HL-60 (cell line): ENCODE measurements around the gene PAQR5.

ENCODE experiments used
- DNase-seq, 2 experiments: peaks; one replicate each; pipeline ENCODE4 v3.0.0-alpha.2; 2010 to 2020; ENCODE audit warnings: low read depth in 1 of 2, low spot score in 1 of 2
- H3K27ac ChIP-seq: fragments of 250-450 bp; sonication (Bioruptor Pico); replicated peaks from 2 replicates; pipeline ENCODE4 v1.5.1; 2020; ENCODE audit warnings: mild to moderate bottlenecking, moderate library complexity
- H3K27me3 ChIP-seq: fragments of 250-450 bp; sonication (Bioruptor Pico); 2 replicates; pipeline ENCODE4 v1.5.1; 2021; ENCODE audit warnings: mild to moderate bottlenecking, moderate library complexity; ENCODE audit not compliant: insufficient read depth, poor library complexity, severe bottlenecking
- H3K4me3 ChIP-seq: replicated peaks from 2 replicates; pipeline ENCODE4 v1.5.1; 2011; ENCODE audit warnings: mild to moderate bottlenecking, control low read depth, low read length; ENCODE audit not compliant: insufficient read depth
- CTCF ChIP-seq: IDR thresholded peaks from one replicate; pipeline ENCODE4 v1.5.1; 2011; ENCODE audit warnings: low read length, control low read depth, inconsistent platforms; ENCODE audit not compliant: insufficient read depth
- GABPA ChIP-seq: IDR thresholded peaks from 2 replicates; pipeline ENCODE4 v1.6.1; 2012; ENCODE audit warnings: low read depth
- POLR2AphosphoS5 ChIP-seq: IDR thresholded peaks from 2 replicates; pipeline ENCODE4 v1.6.1; 2012; ENCODE audit warnings: low read depth
- REST ChIP-seq: IDR thresholded peaks from 2 replicates; pipeline ENCODE4 v1.6.1; 2012; ENCODE audit warnings: low read depth; ENCODE audit not compliant: insufficient replicate concordance
- SPI1 ChIP-seq: IDR thresholded peaks from 2 replicates; pipeline ENCODE4 v1.6.1; 2012; ENCODE audit warnings: low read depth, mild to moderate bottlenecking, borderline replicate concordance

PAQR5 gene

DNA sequence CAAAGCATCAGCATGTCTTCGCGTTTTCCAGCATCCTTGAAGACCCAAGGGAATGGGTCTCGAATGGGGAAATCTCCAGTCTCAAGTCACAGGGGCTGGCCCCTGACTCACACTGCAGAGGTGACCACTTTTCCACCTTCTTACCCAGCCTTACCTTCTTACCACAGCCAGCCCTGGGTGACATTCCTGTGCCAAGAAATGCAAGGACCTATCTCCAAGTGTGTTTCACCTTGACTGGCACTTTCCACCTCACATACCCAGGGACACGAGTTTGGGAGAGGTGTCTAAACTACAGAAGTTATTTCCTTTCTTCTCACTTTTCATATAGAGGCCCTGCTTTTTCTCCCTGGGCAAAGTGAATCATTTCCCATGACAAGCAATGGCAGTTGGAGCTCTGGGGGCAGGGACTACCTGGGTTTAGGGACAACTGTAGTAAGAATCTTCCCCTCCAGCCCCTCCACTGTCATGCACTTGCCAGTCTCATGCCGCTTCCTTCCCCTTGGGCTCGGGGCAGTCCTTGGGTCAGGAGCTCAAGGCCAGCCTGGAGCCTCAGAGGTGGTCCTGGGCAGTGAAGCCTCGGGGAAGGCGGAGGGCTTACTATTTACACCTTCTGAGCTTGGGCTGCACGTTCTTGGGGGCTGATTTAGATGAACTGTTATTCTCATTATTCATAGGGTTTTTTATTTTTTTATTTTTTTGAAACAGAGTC is 16.8 kb downstream of the PAQR5 start:
- no peak overlapping the region for H3K4me3 ChIP-seq

DNA sequence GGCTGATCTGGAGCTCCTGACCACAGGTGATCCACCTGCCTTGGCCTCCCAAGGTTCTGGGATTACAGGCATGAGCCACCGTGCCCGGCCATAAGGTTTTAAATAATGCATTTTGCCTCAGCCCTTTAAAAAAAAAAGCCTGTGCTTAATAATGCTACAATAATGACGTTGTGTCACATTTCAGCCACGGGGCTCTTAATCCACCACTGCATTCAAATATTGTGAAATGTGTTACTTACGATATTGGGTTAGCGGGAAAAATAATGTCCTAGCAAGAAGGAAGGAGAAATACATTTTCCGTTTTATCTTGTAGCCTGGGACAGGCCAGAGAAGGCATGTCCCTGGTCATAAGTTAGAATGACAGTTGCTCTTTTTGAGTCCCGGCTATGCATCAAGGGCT is 17.6 kb downstream of the PAQR5 start:
- H3K27me3 ChIP-seq = no peaks in the 10 kb centered on the region
- H3K4me3 ChIP-seq = no peak overlapping the region
- no peak overlapping the region; the same call in 1 of the 2 replicates for H3K27ac ChIP-seq
- DNase-seq = no peak
- no peak for TF ChIP-seq SPI1

More for the DNA sequence above, 16.8 kb downstream of the PAQR5 start:
- DNase-seq = no peak
- no peaks in the 10 kb centered on the region for H3K27me3 ChIP-seq
- H3K27ac ChIP-seq = peak overlapping the region; percentile 13; the same call in 1 of the 2 replicates
- TF ChIP-seq GABPA (no peak), REST (no peak), CTCF (no peak), POLR2AphosphoS5 (no peak)

DNA sequence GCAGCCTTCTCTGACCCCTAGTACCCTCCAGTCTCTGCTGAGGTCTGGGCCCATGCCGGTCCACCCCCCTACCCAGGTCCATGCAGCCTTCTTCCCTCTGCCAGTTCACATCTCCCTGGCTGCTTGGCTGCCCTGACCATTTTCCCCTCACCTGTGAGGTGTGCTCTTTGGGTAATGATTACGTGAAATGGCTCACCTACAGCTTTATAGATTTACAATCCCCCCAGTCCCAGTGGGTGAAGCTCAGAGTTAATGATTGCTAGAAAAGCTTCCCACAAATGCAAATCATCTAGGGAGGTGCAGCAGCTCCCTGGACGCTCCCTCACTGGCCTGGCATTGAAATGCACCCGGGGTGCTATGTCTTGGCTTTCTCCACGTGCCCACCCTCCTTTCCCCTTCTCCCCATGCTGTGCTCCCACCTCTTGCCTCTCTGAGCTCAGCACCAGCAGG is 18.7 kb downstream of the PAQR5 start:
- Histone ChIP-seq H3K27ac (no peak overlapping the region), H3K27me3 (no peaks in the 10 kb centered on the region), H3K4me3 (no peak overlapping the region)
- TF ChIP-seq REST = no peak
- TF ChIP-seq POLR2AphosphoS5 = no peak
- TF ChIP-seq CTCF = no peak
- no peak for TF ChIP-seq GABPA
- no peak for TF ChIP-seq SPI1
- DNase-seq = no peak

GRCh38 chr15:69318033-69318432 is 19.3 kb downstream of the PAQR5 start:
- Histone ChIP-seq H3K27me3 (no peaks in the 10 kb centered on the region), H3K27ac (no peak overlapping the region), H3K4me3 (no peak overlapping the region)
- no peak for TF ChIP-seq GABPA
- no peak for TF ChIP-seq CTCF
- no peak for DNase-seq
